Caco-2 (cell line): ENCODE data around the gene PIMREG. TPM values are rescaled to one million over a fixed set of nuclear protein-coding genes. Genes with fewer than 3 reads are reported as not detected.

Source experiments
- BruUV-seq: library from RNA; stranded (reverse); fragments of 400-500 nt; replicated peaks from 2 replicates; lab custom pipeline; 2021; lab: Mats Ljungman, UMichigan
- CTCF ChIA-PET: fragments of 300-600 bp; sonication (Branson Sonifier 250); formaldehyde crosslinking; loops from one replicate; lab custom pipeline; 2022; ENCODE audit warnings: antibody characterized with exemption; lab: Charles Lee
- POLR2A ChIA-PET: fragments of 300-600 bp; sonication (Branson Sonifier 250); formaldehyde crosslinking; loops from one replicate; lab custom pipeline; 2022; ENCODE audit warnings: antibody characterized with exemption; lab: Charles Lee
- DNase-seq, 2 experiments: peaks; one replicate each; pipeline versions ENCODE4 v3.0.0 to v3.0.0-alpha.2; 2020 to 2022
- H3K27me3 ChIP-seq: replicated peaks from 2 replicates; pipeline ENCODE4 v1.6.0; 2011; ENCODE audit warnings: low read length; ENCODE audit not compliant: control insufficient read depth, insufficient read depth
- H3K36me3 ChIP-seq: 2 replicates; pipeline ENCODE4 v1.5.1; 2011; ENCODE audit warnings: low read length; ENCODE audit not compliant: control insufficient read depth, insufficient read depth
- H3K4me1 ChIP-seq: fragments of 250-450 bp; sonication (Bioruptor Pico); 2 replicates; pipeline ENCODE4 v1.5.1; 2020; ENCODE audit warnings: mild to moderate bottlenecking
- H3K4me3 ChIP-seq: 2 replicates; pipeline ENCODE4 v1.5.1; 2011; ENCODE audit warnings: low read depth, mild to moderate bottlenecking, control low read depth, low read length
- H3K9me3 ChIP-seq: fragments of 250-450 bp; sonication (Bioruptor Pico); 2 replicates; pipeline ENCODE4 v1.5.1; 2020; ENCODE audit warnings: mild to moderate bottlenecking, moderate library complexity
- H3K27ac Mint-ChIP-seq: one replicate; pipeline ENCODE4 v1.8.0; 2022; ENCODE audit warnings: mixed read lengths; ENCODE audit not compliant: unreplicated experiment
- H3K27me3 Mint-ChIP-seq: one replicate; pipeline ENCODE4 v1.8.0; 2022; ENCODE audit warnings: mixed read lengths; ENCODE audit not compliant: insufficient read depth, unreplicated experiment
- H3K36me3 Mint-ChIP-seq: one replicate; pipeline ENCODE4 v1.8.0; 2022; ENCODE audit warnings: mild to moderate bottlenecking, mixed read lengths; ENCODE audit not compliant: insufficient read depth, unreplicated experiment
- H3K4me1 Mint-ChIP-seq: one replicate; pipeline ENCODE4 v1.8.0; 2022; ENCODE audit warnings: low read depth, mixed read lengths; ENCODE audit not compliant: unreplicated experiment
- H3K4me3 Mint-ChIP-seq: one replicate; pipeline ENCODE4 v1.8.0; 2022; ENCODE audit warnings: mild to moderate bottlenecking, moderate library complexity, mixed read lengths; ENCODE audit not compliant: unreplicated experiment
- H3K9me3 Mint-ChIP-seq: one replicate; pipeline ENCODE4 v1.8.0; 2022; ENCODE audit warnings: mixed read lengths; ENCODE audit not compliant: unreplicated experiment
- CTCF ChIP-seq, 2 experiments: fragments of 200-600 bp in 1 of 2; IDR thresholded peaks; 1 replicate in 1 of 2; 2 replicates in 1 of 2; pipeline versions ENCODE4 v1.5.1 to v1.8.0; 2011 to 2022; ENCODE audit warnings: antibody characterized with exemption in 1 of 2, control low read depth in 1 of 2, inconsistent platforms in 1 of 2, low read depth in 1 of 2, low read length in 1 of 2, mild to moderate bottlenecking in 1 of 2, moderate library complexity in 1 of 2; ENCODE audit not compliant: insufficient read depth in 1 of 2, severe bottlenecking in 1 of 2, unreplicated experiment in 1 of 2
- intact Hi-C: fragments of 100-400 bp; cut with micrococcal nuclease; formaldehyde crosslinking; loops from one replicate; pipeline ENCODE4 v1.10.0; 2022; ENCODE audit not compliant: unreplicated experiment
- total RNA-seq: library from RNA; stranded (reverse); gene quantifications from 2 replicates; pipeline ENCODE4 v1.2.3, GENCODE V29; 2022

Gene PIMREG
- total RNA-seq, 1 experiment from 2014 or later = 15.8 TPM

GRCh38 chr17:6483507-6483906 lies 39.3 kb downstream of the PIMREG start:
- POLR2A ChIA-PET = no interaction called here
- TF ChIP-seq CTCF (IDR thresholded peaks at IDR 0.05; ENCODE audit: insufficient read depth in 1 of 2, low read depth in 1 of 2, low read length in 1 of 2, severe bottlenecking in 1 of 2, unreplicated experiment in 1 of 2) = no peak
- no peaks in the 10 kb centered on the region for H3K27me3 Mint-ChIP-seq

GRCh38 chr17:6485646-6486412 lies 41.6 kb downstream of the PIMREG start:
- BruUV-seq = no TSS peak
- H3K27ac Mint-ChIP-seq = no peak overlapping the region
- no peak overlapping the region for H3K4me3 Mint-ChIP-seq
- H3K27me3 Mint-ChIP-seq = no peaks in the 10 kb centered on the region
- H3K4me1 ChIP-seq = no peaks in the 10 kb centered on the region
- no peaks in the 10 kb centered on the region for H3K9me3 Mint-ChIP-seq
- no peak for DNase-seq
- no peaks in the 10 kb centered on the region for H3K9me3 ChIP-seq
- POLR2A ChIA-PET = no interaction called here
- no peak overlapping the region for H3K4me3 ChIP-seq
- CTCF ChIA-PET = no interaction called here
- no peaks in the 10 kb centered on the region for H3K4me1 Mint-ChIP-seq
- no peaks in the 10 kb centered on the region for H3K27me3 ChIP-seq
- TF ChIP-seq CTCF (IDR thresholded peaks at IDR 0.05; ENCODE audit: insufficient read depth in 1 of 2, low read depth in 1 of 2, low read length in 1 of 2, severe bottlenecking in 1 of 2, unreplicated experiment in 1 of 2) = no peak
- no peaks in the 10 kb centered on the region for H3K36me3 ChIP-seq
- intact Hi-C loops = no loop called here
- H3K36me3 Mint-ChIP-seq = no peaks in the 10 kb centered on the region

More at GRCh38 chr17:6483507-6483906, 39.3 kb downstream of the PIMREG start:
- intact Hi-C loops = no loop called here
- CTCF ChIA-PET = no interaction called here
- no peaks in the 10 kb centered on the region for H3K4me1 ChIP-seq
- Mint-ChIP-seq H3K27ac (no peak overlapping the region), H3K9me3 (no peaks in the 10 kb centered on the region), H3K4me3 (no peak overlapping the region), H3K4me1 (no peaks in the 10 kb centered on the region), H3K36me3 (no peaks in the 10 kb centered on the region)
- H3K27me3 ChIP-seq = no peaks in the 10 kb centered on the region
- no peaks in the 10 kb centered on the region for H3K36me3 ChIP-seq
- no TSS peak for BruUV-seq
- no peaks in the 10 kb centered on the region for H3K9me3 ChIP-seq
- no peak for DNase-seq
- H3K4me3 ChIP-seq = no peak overlapping the region

GRCh38 chr17:6487251-6488007 lies 43.2 kb downstream of the PIMREG start:
- H3K9me3 ChIP-seq = no peaks in the 10 kb centered on the region
- no peak for DNase-seq
- Mint-ChIP-seq H3K36me3 (no peaks in the 10 kb centered on the region), H3K4me1 (no peaks in the 10 kb centered on the region), H3K9me3 (no peaks in the 10 kb centered on the region), H3K27ac (no peak overlapping the region), H3K27me3 (no peaks in the 10 kb centered on the region), H3K4me3 (no peak overlapping the region)
- H3K4me1 ChIP-seq = no peaks in the 10 kb centered on the region
- no peaks in the 10 kb centered on the region for H3K36me3 ChIP-seq
- H3K4me3 ChIP-seq = no peak overlapping the region
- no TSS peak for BruUV-seq
- no peak for TF ChIP-seq CTCF (IDR thresholded peaks at IDR 0.05; ENCODE audit: insufficient read depth in 1 of 2, low read depth in 1 of 2, low read length in 1 of 2, severe bottlenecking in 1 of 2, unreplicated experiment in 1 of 2)
- H3K27me3 ChIP-seq = no peaks in the 10 kb centered on the region
- intact Hi-C loops = no loop called here
- ChIA-PET CTCF (no interaction called here), POLR2A (no interaction called here)
